ENCODE results near the gene ZNF792.
"Not testable (repeated sequence)": the region's sequence is repeated elsewhere in the genome, so short reads cannot be mapped to it uniquely, and the experiment has no call there.

ZNF792 gene

DNA sequence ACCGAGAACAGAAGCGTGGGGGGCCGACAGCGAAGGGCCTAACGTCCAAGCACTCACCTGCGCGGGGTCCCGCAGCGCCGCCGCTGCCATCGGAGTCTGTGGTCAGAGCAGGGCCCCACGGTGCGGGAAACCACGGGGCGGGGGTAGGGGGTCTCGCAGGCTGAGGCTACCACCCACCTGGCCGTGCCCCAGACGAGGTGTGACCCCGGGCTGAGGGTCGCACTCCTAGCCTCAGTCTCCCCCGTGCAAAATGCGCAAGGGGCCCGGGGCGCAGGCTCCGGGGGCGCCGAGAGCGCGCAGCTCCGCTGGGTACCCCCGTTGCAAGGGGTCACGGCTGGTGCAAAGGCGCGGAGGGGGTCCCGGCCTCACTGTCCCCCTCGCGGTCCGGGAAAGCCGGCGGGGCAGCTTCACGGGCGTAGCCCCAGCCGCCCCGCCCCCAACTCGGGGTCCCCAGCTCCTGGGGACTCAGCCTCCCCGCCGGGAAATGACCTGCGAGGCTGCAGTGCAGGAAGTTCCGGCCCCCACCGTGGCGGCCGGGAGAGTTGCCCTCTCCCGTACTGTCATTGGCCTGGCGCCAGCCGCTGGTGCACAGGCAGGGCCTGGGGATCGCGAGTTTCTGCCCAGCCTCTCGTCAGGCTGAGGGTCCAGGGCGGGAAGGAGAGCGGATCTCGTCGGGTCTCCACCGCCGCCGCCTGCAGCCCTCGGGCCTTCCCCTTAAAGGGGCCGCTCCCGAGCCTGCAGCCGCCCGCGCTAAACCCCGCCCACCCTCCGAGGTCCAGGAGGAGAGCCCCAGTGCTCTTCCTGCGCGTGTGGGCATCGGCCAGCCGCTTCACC lies at the start of gene ZNF792:
TSS of gene ZNF792 (minus strand) at position 657 of the 834 bp plus-strand sequence. CDS start at position 90, 567 bp downstream.
- DNase-seq (ENCODE audit: low read depth): peak; percentile 38

GRCh38 chr19:35013041-35013819 lies 49.2 kb upstream of the ZNF792 start:
- DNase-seq (ENCODE audit: low read depth): peak; percentile 69

DNA sequence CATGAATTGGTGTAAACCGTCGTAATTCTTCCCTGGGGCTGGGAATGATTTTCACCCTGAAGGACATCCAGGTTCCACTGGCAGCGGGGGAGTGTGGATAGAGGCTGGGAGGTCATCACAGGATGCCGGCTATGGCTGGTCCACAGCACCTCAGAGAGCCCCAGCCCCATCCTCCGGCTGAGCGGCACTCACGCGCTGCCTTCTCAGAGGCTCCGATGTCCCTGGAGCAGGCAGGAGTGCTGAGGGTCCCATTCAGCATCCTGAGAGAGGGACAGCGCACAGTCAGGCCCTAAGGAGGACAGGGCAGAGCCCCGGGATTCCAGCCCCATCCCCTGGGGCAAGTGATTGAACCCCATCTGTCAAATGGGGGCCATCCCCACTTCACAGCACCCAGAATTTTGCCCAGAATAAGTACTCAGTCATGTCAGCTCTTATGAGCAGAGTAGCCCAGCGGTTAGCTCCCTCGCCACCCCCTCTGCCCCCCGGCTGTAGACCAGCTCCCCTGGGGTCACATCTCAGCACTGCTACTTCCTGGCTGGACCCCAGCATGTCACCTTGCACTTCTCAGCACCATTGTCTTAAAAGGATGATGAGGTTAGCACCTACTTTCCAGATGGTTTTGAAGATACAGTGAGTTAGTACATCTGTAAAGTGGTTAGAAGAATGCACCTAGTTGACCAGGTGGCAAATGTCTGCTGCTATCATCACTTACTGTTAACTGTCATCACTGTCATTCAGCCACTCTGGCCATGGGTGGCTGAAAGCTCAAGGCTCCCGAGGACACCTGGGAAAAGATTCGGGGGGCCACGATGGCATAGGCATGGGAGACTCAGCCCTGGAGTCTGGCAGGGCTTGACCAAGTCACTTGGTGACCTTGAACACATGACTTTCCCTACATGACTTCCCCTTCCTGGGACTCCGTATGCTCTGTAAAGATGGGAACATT lies 48.0 kb upstream of the ZNF792 start:
- DNase-seq (ENCODE audit: low read depth): no peak

DNA sequence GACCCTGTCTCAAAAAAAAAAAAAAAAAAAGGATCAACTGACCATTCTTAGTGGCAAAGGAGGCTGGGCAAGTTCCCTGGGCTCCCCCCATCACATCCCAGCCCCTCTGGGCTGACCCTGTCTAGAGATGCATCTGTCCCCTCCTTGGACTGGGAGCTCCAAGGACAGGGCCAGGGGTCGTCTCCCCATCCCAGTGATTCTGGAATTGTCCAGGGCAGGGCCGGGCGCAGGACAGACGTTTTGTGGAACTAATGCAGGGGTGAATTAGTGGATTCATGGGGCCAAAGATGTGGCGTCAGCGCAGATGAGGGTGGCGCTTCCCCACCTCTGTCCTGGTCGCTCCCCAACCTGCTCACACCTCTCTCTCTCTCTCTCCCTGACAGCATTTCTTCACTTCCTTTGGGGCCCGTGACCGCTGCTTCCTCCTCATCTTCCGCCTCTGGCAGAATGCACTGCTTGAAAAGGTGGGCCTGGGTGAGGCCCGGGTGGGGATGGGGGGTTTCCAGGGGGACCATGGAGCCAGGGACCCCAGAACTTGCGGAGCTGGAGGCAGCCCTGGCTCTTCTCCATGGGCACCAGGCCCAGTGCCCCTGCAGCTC lies 47.2 kb upstream of the ZNF792 start:
- no peak for DNase-seq (ENCODE audit: low read depth)

DNA sequence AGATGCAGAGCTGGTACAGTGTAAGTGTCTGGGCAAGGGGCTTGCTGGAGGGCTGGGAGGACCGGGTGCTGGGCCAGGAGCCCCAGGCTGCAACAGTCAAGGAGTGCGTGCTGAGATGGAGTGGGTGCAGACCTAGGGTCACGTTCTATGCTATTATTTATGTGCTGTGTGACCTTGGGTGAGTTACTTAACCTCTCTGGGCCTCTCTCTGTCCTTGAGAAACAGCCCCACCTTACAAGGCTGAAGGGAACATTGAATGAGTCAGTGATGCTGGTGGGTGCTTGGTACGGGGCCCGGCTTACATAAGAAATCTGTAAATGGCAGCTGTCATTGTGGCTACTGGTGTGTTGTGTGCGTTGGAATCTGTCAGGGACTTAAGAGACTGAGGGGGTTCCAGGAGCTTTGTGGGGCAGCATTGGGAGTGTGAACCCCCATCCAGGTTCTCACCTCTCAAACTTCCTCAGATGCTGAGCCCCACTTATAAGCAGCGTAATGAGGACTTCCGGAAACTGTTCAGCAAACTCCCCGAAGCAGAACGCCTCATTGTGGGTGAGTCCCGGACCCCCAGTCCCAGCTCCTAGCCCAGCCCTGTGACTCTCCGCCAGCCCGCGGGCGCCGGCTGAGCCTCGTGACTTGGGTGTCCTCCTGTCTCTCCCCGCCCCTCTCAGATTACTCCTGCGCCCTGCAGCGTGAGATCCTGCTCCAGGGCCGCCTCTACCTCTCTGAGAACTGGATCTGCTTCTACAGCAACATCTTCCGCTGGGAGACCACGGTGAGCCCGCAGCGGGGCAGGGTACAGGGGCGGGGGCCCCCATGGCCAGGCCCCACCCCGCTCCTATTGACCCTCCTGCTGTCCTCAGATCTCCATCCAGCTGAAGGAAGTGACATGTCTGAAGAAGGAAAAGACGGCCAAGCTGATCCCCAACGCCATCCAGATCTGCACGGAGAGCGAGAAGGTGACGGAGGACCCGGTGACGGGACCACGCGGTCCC lies 45.7 kb upstream of the ZNF792 start:
- no peak for DNase-seq (ENCODE audit: low read depth)

- no peak for DNase-seq (ENCODE audit: low read depth)
Measured at GRCh38 chr19:35008891-35009341, 44.9 kb upstream of the ZNF792 start.

- not testable (repeated sequence) for DNase-seq (ENCODE audit: low read depth)
Measured at GRCh38 chr19:35007427-35007826, 43.4 kb upstream of the ZNF792 start.

GRCh38 chr19:35006999-35007365 lies 43.0 kb upstream of the ZNF792 start:
- DNase-seq (ENCODE audit: low read depth): no peak

- no peak for DNase-seq (ENCODE audit: low read depth)
Measured at GRCh38 chr19:35006342-35006998, 42.4 kb upstream of the ZNF792 start.

DNA sequence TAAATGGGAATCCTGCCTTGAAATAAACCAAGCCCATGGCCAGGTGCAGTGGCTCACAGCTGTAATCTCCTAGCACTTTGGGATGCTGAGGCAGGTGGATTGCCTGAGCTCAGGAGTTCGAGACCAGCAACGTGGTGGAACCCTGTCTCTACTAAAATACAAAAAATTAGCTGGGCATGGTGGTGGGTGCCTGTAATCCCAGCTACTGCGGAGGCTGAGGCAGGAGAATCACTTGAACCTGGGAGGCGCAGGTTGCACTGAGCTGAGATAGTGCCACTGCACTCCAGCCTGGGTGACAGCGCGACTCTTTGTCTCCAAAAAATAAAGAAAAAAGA lies 41.9 kb upstream of the ZNF792 start:
- DNase-seq (ENCODE audit: low read depth): not testable (repeated sequence)

GRCh38 chr19:35005256-35005977 lies 41.4 kb upstream of the ZNF792 start:
- no peak for DNase-seq (ENCODE audit: low read depth)

DNA sequence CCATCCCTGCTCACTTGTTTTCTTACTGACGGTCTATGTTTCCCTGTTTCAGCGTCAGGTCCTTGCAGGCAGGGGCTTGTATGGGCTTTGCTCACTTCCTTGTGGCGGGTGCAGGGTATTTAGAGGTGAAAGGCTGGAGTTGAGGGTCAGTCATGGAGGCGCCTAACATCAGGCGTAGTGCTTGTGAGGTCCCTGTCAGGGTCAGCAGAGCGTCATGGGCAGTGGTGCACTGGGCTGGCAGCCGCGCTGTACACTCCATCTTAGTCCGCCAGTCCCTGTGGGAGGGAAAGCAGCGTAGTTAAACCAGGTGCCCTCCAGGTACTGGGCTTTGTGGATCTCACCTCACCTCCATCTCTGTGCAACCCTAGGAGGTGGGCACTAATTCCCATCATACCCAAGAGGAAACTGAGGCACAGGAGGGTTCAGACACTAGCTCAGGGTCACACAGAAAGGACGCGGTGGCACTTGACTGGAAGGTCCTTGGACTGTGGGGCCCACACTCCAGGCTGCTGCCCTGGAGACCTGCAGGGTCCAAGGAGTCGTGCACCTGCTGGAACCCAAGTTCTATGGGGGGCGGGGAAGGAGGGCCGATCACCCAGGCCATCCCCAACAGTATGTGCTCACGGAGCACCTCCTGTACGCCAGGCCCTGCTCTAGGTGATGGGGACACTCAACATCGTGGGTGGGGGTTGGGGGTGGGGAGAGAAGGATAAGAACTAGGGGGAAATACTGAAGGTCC lies 40.7 kb upstream of the ZNF792 start:
- no peak for DNase-seq (ENCODE audit: low read depth)

- no peak for DNase-seq (ENCODE audit: low read depth)
Measured at GRCh38 chr19:35002037-35002535, 38.1 kb upstream of the ZNF792 start.

GRCh38 chr19:35000647-35001501 lies 36.8 kb upstream of the ZNF792 start:
- peak; percentile 48 for DNase-seq (ENCODE audit: low read depth)

DNA sequence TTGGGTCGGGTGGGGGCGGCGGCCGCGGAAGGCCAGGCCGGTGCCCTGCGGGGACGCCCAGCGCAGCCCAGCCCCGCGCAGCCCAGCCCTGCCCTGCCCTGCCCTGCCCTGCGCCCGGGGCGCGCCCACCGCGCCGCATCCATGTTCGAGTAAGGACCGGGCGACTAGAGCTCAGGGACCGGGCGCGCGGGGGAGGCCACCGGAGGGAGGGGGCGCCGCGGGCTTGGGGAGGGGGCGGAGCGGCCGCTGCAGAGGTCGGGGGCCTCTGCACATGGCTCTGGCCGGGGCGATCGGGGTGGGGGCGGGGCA lies 36.3 kb upstream of the ZNF792 start:
- DNase-seq (ENCODE audit: low read depth): no peak

DNA sequence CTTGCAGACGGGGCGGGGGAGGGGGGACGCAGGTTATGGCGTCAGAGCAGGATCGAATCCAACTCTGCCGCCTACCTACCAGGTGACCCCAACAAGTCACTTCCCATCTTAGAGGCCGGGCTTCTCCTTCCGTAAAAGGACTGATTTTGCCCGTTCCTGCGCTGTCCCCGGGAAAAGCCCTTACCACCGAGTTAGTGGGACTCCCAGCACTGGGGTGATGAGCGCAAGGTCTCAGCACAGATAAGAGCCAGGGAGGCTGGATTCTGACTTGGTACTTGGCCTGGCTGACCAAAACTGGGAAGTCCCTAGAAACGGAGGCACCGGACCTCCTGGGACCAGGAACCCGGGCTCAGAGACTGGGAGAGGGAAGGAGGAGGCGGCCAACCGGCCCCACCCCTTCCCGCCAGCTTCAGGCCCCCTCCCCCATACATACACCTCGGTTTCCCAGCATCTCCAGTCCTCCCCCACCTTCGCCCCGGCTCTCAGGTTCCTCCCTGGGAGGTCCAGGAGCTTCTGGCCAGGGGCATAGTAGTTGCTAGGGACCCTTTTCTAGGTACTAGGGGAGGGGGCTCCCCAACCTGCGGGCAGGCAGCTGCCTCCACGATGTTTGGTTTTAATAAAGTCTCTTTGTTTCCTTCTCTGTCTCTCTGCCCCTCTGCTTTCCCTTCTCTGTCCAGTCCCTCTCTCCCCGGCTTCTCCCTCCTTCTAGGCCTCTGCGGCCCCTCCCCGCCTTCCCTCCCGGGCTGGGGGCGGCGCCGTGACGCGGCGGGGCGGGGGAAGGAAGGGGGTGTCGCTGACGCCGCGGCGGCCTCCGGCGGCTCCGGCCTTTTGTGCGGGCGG lies 35.7 kb upstream of the ZNF792 start, which contains the start of gene GRAMD1A:
TSS of gene GRAMD1A (plus strand) at position 826 of the 840 bp plus-strand sequence. CDS start 156 bp downstream, outside the sequence.
- DNase-seq (ENCODE audit: low read depth): peak; percentile 69

Data from stimulated activated CD8-positive, alpha-beta memory T cell treated with anti-CD3 and anti-CD28 coated beads, Interleukin-4, amount 100 ng/mL, for 24 hours (primary cell).